COLO829 (cell line): ENCODE data around the gene CCDC158.
"Not testable (repeated sequence)": the region's sequence is repeated elsewhere in the genome, so short reads cannot be mapped to it uniquely, and the experiment has no call there.

Experiments
- DNase-seq: peaks from one replicate; pipeline ENCODE4 v3.0.0; 2012; ENCODE audit warnings: low spot score

Gene CCDC158

DNA sequence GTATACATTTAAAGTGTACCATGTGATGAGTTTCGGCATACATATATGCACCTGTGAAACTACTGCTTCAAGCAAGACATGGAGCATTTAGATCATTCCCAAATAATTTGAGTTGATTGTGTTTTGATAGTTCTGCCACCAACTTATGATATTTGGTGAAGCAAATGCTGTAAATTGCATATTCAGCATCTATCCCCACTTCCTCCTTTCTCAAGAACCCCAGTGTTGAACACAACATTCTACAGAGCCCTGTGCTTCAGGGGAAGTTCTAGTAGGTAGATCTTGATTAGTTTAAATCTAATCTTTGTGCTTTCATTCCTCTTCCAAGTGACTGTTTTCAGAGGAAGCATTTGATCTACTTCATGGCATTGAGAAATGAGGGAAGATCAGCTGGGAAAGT is 8.7 kb upstream of the CCDC158 start:
- no peak for DNase-seq

DNA sequence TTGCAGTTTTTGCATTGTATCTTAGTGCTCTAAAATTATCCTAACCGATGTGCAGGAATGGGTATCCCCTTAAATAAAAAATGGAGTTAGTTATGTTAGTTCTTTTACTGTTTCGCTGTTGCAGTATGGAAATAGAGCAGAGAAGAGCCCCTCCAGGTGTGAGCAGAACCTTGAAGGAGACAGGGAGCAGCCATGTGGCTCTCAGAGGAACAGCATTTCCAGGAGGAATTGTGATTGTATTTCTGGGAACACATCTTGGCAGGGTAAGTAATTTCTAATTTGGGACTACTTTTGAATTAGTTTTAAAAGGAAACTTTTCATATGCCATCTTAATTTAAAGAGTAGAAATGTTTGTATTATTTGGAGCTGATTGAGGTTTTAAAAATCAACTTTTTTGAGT is 5.3 kb upstream of the CCDC158 start:
- DNase-seq = no peak

DNA sequence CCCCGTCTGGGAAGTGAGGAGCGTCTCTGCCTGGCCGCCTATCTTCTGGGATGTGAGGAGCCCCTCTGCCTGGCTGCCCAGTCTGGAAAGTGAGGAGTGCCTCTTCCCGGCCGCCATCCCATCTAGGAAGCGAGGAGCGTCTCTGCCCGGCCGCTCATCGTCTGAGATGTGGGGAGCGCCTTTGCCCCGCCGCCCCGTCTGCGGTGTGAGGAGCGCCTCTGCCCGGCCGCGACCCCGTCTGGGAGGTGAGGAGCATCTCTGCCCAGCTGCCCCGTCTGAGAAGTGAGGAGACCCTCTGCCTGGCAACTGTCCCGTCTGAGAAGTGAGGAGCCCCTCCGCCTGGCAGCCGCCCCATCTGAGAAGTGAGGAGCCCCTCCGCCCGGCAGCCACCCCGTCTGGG is 2.2 kb upstream of the CCDC158 start:
- not testable (repeated sequence) for DNase-seq

DNA sequence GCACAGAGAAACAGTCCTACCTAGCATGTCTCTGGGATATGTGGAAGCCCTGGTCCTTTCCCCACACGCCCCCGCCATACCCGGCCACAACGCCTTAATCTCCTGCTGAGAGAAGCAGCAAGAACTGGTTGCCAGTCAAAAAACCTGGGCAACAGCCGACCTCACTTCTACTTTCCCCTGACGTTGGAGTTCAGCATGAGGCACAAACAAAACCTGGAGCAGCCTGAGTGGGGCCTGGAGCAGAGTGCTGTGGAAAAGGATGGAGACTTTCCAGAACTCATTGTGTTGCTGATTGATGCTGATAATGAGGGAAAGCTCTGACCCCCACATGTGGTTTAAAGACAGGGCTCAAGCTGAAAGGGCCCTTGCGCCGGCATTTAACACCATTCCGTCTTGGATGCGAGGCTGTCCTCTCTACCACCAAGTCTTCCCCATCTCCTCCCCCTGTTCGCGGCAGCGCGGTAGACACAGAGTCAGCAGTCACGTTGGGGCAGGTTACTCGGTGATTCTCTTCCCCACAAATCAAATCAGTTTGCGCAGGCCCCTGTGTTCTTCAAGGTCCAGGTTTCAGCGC is 666 bp downstream of the CCDC158 start:
- DNase-seq = no peak

DNA sequence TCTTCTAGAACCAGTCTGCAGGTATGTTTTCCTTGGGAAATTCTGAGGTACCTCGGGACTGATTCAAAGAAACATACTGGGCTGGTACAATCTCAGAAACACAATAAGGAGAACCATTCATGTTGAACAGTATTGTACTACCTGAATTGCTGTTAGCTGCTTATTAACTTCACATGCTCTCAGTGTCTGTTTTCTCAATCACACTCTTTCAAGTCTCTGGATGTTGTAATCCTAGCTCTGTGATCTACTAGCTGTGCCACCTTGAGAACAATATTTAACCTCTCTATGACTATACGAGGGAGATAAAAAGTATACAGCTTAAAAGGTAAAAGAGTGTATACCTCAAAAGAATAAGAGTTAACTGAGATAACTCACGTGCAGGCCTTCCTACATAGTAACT is 10.3 kb downstream of the CCDC158 start:
- no peak for DNase-seq

DNA sequence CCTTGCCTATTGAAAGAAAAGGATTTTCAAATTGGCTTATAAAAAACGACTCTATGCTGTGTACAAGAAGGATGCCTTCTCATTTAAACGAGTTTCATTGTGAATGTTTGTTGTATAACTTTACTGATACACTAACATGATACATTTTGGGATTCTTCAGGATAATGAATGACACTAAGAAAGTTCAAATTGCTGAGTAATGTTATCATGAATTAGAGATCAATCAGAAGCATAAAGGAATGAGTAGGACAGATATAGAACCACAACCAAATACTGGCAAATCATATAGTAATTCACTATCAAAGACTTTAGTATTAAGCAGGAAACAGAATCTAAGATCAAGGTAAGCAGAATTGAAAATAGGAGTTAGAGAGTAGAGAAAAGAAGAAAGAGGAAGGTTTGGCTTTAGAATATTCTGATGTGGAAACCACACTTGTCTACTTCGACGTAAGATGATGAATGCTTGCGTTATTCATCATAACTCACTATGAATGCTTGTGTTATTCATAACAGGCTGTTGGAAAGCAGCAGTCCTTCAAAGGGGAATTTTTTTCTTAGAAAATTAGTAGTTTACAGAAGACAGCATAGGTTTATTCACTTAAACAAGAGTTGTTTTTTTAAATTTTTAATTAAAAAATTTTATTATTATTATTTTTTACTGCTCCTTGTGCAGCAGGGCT is 13.4 kb downstream of the CCDC158 start:
- DNase-seq = peak; percentile 34

DNA sequence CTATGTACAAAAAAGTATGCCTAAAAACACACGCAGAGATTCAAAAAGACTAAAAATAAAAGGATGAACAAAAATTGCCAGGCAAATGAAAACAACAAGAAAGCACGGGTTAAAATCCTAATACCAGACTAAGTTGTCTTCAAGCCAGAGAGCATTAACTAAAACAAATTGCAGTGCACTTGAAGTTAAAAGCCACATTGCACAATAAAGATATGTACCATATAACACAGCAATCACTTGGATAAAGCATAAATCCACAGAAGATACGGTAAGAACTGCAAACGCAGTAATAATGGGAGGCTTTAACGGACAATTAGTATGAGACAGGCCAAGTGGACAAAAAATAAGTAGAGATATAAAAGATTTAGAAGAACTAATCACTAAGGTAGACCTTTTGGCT is 14.9 kb downstream of the CCDC158 start:
- DNase-seq = no peak

DNA sequence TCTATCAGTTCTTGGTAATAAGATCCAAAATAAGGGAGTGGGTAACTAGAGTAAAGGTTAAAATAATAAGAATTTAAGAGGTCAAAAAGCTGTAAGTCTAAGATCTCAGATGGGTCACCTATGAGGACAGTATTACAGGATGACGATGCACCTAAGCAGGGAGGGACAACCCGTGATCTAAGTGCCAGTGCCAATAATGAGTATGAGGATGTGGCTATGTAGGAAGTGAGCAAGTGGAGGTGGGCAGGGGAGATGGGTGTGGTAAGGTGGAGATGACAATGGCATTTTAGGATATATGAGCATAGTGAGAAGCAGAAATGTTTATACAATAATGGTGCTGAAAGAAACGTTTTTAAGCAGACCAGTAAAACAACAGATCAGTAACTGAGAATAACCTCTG is 19.3 kb downstream of the CCDC158 start:
- no peak for DNase-seq

DNA sequence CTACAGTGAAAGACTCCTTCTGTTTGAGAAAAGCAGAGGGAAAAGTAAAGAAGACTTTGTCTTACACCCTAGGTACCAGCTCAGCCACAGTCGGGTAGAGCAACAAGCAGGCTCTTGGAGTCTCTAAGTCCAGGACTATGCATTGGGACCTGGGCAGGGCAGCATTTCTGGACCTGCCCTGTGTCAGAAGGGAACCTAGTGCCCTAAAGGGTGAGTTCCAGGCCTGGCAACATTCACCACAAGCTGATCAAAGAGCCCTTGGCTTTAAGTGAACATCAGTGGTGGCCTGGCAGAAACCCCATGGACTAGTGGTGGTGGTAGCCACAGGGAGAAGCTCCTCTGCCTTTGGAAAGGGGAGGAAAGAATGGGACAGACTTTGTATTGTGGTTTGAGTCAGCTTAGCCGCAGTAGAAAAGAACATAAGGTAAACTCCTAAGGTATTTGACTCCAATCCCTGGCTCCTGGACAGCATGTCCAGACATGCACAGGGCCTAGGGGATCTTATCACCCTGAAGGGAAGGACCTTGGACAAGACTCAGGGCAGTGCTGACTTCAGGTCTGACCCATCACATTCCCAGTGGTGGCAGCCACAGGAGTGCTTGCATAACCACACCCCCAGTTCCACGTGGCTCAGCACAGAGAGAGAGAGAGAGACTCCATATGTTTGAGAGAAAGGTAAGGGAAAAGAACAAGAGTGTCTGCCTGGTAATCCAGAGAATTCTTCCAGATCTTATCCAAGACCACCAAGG is 32.6 kb downstream of the CCDC158 start:
- no peak for DNase-seq

DNA sequence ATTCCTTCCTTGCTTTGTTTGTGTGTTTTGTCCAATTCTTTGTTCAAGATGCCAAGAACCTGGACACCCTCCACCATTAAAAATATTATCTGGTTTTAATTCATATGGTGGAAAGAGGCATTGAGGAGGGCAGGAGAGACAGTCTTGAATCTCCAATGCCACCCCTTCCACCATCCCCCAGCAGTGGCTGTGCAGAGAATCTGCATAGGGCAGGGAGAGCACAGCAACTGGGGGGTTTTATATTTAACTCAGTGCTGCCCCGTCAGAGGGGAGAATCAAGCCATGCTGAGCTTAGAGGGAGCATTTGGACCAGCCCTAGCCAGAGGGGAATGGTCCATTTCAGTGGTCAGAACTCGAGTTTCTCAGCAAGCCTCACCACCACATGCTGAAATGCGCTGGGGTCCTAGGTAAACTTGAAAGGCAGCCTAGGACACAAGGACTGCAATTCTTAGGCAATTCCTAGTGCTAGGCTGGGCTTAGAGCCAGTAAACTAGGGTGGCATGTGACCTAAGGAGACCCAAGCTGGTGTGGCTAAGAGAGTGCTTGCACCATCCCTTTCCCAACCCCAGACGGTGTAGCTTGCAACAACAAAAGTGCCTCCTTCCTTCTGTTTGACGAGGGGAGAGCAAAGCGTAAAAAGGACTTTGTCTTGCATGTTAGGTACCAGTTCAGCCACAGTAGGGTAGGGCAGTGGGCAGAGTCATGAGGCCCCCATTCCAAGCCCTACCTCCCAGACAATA is 34.2 kb downstream of the CCDC158 start:
- no peak for DNase-seq

DNA sequence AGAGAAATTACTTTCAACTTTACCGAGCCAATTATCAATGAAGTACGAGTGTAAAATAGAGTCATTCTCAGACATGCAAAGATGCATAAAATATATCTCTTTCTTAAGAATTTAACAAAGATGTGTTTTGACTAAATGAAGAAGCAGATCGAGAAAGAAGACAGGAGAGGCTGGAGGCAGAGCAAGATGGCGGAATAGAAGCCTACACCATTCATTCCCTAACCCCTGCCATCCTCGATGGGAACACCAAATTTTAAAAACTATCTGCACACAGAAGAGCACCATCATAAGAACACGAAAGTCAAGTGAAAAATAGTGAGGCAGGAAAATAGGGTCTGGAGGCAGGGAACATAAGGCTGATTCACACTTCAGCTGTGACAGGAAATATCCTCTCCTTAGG is 35.0 kb downstream of the CCDC158 start:
- no peak for DNase-seq

DNA sequence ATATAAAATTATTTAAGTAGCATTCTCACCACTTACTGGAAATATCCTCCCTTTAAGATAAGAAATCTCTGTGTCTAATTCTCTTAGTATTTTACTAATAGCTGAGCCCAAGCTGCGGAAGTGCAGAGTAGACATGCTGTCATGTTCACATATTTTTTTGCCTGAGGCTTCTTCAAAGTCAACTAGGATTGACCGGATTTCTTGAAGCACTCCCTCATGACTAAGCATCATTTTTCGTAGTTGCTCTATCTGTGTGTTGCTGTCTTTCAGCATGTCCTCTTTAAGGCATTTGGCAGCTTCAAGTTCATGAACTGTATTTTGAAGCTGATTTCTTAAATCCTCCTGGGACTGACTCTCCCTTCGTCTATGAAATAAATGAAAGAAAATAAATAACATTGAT is 36.9 kb downstream of the CCDC158 start:
- DNase-seq = peak; percentile 83

DNA sequence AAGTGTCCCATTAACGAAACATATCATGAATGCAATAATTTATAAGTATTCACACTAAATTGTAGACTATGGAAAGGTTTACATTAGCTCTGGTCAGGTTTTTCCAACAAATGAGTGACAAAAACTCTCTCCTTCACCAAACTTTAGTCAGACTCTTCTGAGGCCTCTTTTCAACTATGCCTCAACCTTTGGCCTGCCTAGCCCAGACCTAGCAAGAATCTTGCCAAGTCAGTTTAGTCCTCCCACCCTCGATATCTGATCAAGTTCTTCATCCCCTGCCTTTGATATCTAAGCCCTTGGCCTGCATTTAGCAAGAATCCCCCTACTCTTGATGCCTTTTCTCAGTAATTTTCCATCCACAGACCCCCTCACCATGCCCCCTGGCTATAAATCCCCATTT is 37.9 kb downstream of the CCDC158 start:
- DNase-seq = no peak

DNA sequence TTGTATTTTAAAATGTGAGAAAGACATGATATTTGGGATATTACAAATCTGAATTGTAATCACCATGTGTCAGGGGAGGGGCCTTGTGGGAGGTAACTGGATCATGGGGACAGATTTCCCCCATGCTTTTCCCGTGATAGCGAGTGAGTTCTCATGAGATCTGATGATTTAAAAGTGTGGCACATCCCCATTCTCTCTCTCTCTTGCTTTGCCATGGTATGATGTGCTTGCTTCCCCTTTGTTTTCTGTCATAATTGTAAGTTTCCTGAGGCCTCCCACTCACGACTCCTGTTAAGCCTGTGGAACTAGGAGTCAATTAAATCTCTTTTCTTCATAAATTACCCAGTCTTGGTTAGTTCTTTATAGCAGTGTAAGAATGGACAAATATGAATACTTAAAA is 39.0 kb downstream of the CCDC158 start:
- DNase-seq = no peak

DNA sequence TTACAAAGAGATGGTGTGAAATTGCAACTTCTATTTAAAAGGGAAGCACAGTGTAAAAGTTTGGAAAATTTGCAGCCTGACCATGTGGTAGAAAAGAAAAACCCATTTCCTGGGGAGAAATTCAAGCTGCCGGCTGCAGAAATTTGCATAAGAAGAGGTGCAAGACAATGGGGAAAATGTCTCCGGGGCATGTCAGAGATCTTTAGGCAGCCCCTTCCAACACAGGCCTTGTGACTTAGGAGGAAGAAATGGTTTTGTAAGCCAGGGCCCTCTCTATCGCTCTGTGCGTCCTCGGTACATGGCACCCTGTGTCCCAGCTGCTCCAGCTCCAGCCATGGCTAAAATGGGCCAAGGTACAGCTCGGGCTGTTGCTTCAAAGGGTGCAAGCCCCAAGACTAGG is 40.4 kb downstream of the CCDC158 start:
- no peak for DNase-seq

DNA sequence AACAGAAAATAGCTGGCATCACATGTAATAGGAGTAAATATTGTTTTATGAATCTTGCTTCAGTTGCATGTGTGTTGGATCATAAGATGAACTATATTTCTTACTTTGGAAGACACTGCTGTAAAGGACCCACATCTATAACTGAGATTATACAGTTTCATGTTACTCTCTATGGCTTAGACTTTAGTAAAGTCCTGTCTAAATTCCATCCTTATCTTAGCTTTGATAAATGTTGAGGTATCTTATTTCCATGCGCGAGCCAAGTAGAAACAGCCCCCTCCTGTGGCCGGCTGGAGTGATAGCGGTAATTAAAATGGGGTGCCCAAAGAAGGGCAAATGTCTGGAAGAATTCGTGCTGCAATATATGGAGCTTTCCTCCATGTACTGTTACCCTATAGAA is 43.0 kb downstream of the CCDC158 start:
- peak; percentile 53 for DNase-seq

DNA sequence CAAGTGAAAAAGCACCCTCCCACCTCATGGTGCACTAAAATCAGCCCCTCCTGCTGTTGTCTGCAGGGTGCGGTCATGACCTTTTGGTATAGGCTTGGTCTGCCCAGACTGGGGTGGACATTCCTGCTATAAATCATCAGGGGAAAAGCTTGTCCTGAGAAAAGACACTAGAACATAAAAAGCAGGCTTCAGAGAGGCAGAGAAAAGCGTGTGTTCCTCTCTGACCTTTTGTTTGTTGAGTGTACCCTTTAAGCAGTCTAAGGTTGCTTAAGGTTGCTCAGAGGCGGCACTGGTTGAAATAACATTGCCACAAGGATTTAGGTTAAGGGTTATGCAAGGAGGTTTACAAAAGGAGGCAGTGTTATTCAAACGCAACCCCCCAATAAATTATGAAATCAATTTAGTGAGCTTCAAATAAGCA is 43.5 kb downstream of the CCDC158 start:
- DNase-seq = no peak

DNA sequence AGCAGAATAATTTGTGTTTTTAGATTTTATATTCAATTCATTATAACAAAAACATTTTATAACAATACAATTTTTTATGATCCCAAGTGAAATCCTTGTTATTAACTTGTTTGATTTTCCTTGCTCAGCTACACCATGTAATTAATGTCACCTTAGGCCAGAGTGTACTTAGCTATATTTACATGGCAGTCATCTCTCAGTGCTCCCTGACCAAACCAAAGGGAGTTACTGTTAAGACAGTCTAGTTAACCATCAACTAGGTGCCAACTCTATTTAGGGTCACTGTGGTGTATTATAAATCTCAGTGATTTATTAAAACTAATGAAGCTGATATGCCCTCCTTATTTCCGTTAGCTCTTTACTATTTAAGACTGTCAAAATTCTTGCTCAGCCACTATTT is 44.4 kb downstream of the CCDC158 start:
- DNase-seq = no peak

DNA sequence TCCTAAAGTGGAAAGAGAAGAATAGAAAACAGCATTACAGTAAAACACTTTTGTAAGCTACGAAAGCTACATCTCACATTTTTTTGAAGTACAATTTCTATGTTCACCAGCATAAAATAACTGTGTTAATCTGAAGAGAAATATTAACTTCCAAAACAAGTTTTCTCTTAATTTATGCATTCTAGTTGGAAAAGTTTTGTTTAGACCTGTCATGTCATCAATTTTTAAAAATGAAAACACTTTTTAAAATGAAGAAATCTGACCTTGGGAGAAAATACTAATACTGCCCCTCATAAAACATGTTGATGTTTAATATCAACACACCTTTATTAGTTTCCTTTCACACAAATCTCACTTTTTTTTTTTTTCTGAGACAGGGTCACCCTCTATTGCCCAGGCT is 45.2 kb downstream of the CCDC158 start:
- no peak for DNase-seq

DNA sequence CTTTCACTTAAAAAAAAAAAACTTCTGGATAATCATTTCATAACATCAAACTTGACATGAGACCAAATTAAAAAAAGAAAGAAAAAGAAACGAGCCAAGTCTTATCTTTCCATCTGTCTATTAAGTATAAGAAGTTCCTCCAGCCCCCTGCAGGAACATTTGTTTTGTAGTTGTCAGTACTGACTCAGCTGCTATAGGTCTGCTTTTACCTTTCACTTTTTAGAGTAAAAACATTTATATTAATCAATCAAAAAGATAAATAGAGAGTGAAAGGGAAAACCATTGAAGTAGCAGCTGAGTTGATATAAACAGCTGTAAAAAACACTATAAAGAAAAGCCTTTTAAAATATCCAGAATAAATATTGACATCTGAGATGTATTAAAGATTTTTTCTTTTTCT is 46.1 kb downstream of the CCDC158 start:
- DNase-seq = no peak

DNA sequence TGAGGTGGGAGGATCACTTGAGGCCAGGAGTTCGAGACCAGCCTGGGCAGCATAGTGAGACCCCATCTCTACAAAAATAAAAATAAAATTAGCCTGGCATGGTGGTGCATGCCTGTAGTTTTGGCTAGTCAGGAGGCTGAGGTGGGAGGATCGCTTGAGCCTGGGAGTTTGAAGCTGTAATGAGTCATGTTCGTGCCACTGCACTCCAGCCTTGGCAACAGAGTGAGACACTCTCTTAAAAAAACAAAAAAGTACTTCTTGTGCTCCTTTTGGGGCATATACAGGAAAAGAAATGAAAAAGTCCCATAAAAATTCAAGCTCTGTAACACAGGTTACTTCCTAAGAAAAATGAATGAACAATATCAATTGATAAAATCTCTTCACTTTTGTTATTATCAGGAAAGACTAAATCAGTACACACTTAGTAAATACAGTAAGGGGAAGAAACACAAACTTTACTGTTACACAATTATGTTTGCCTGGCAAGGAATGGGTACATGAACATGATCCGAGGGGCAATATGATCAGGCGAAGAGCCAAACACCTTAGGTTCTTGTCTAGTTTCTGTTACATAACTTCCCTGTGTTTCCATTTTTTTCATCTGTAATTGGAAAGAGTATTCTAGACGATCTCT is 46.9 kb downstream of the CCDC158 start:
- no peak for DNase-seq

DNA sequence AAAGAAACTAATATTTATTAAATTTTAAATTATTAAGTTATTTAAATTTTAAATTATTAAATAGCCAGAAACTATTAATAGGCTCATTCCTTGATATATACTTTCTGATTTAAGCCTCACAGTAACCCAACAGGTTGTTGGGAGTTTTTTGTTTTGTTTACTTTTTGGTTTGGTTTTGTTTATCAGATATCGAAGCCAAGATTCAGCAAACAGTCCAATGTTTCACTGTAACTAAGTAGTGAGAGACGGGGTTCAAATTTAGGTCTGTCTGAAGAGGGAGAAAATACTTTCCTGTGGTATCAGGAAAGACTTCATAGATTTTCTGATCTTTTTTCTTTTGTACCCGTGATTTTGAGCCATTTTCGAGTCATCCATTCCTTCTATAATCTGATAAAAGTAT is 54.2 kb downstream of the CCDC158 start:
- DNase-seq = no peak
